PC-9 (cell line): ENCODE results near the gene GLOD4. TPM values are rescaled to one million over a fixed set of nuclear protein-coding genes. Genes with fewer than 3 reads are reported as not detected.
"Not testable (repeated sequence)": the region's sequence is repeated elsewhere in the genome, so short reads cannot be mapped to it uniquely, and the experiment has no call there.

Experiments
- BruUV-seq: library from RNA; stranded (reverse); fragments of 400-500 nt; replicated peaks from 2 replicates; lab custom pipeline; 2021; lab: Mats Ljungman, UMichigan
- CTCF ChIA-PET: fragments of 300-600 bp; sonication (Branson Sonifier 250); formaldehyde crosslinking; loops from one replicate; lab custom pipeline; 2022; ENCODE audit warnings: antibody characterized with exemption; lab: Charles Lee
- POLR2A ChIA-PET: fragments of 300-600 bp; sonication (Branson Sonifier 250); formaldehyde crosslinking; loops from one replicate; lab custom pipeline; 2022; ENCODE audit warnings: antibody characterized with exemption; ENCODE audit not compliant: unreplicated experiment; lab: Charles Lee
- DNase-seq, 2 experiments: peaks; one replicate each; pipeline versions ENCODE4 v3.0.0 to v3.0.0-alpha.2; 2015 to 2022; ENCODE audit warnings: mixed read lengths in 1 of 2
- H2AFZ ChIP-seq: fragments of 200-600 bp; sonication (generic); 2 replicates; pipeline ENCODE4 v1.8.1; 2017; ENCODE audit warnings: antibody characterized with exemption
- H3F3A ChIP-seq: fragments of 200-600 bp; sonication (generic); 2 replicates; pipeline ENCODE4 v1.8.1; 2017; ENCODE audit warnings: antibody characterized with exemption, mild to moderate bottlenecking, low read depth; ENCODE audit not compliant: insufficient read depth
- H3K27ac ChIP-seq: fragments of 200-600 bp; sonication (generic); 2 replicates; pipeline ENCODE4 v1.6.1; 2016; ENCODE audit warnings: mixed run types
- H3K27me3 ChIP-seq: fragments of 200-600 bp; sonication (generic); 2 replicates; pipeline ENCODE4 v1.6.1; 2016; ENCODE audit warnings: low read depth, mixed run types; ENCODE audit not compliant: insufficient read depth
- H3K36me3 ChIP-seq: fragments of 200-600 bp; sonication (generic); 2 replicates; pipeline ENCODE4 v1.6.1; 2016; ENCODE audit warnings: low read depth, mixed run types
- H3K4me1 ChIP-seq: fragments of 200-600 bp; sonication (generic); replicated peaks from 2 replicates; pipeline ENCODE4 v1.6.1; 2016; ENCODE audit warnings: mixed run types; ENCODE audit not compliant: insufficient read depth
- H3K4me2 ChIP-seq: fragments of 200-600 bp; sonication (generic); 2 replicates; pipeline ENCODE4 v1.6.1; 2017; ENCODE audit warnings: mixed run types
- H3K4me3 ChIP-seq: fragments of 200-600 bp; sonication (generic); 2 replicates; pipeline ENCODE4 v1.6.1; 2016; ENCODE audit warnings: mixed run types
- H3K79me2 ChIP-seq: fragments of 200-600 bp; sonication (generic); 2 replicates; pipeline ENCODE4 v1.6.1; 2017; ENCODE audit warnings: low read depth, mixed run types
- H3K9me2 ChIP-seq: fragments of 200-600 bp; sonication (generic); 2 replicates; pipeline ENCODE4 v1.8.1; 2017; ENCODE audit warnings: mild to moderate bottlenecking; ENCODE audit not compliant: insufficient read depth
- H3K9me3 ChIP-seq: fragments of 200-600 bp; sonication (generic); 2 replicates; pipeline ENCODE4 v1.8.1; 2016; ENCODE audit warnings: low read depth; ENCODE audit not compliant: insufficient read depth
- H4K20me1 ChIP-seq: fragments of 200-600 bp; sonication (generic); 2 replicates; pipeline ENCODE4 v1.8.1; 2017; ENCODE audit not compliant: insufficient read depth
- CTCF ChIP-seq: fragments of 200-600 bp; sonication (generic); conservative IDR thresholded peaks from 2 replicates; pipeline ENCODE4 v1.6.1; 2017; ENCODE audit warnings: mixed run types, antibody characterized with exemption, mild to moderate bottlenecking, moderate library complexity
- EZH2 ChIP-seq: fragments of 200-600 bp; sonication (generic); IDR thresholded peaks from 2 replicates; pipeline ENCODE4 v1.8.0; 2017; ENCODE audit warnings: antibody characterized with exemption, low read depth
- intact Hi-C: fragments of 100-400 bp; cut with micrococcal nuclease; formaldehyde crosslinking; loops from one replicate; pipeline ENCODE4 v1.10.0; 2022; ENCODE audit not compliant: unreplicated experiment
- total RNA-seq: library from RNA; stranded (reverse); gene quantifications from 2 replicates; pipeline ENCODE4 v1.2.3, GENCODE V29; 2021

Gene GLOD4
- total RNA-seq, 1 experiment from 2014 or later = 110 TPM

GRCh38 chr17:760371-760770 is 21.7 kb downstream of the GLOD4 start:
- intact Hi-C loops = no loop called here
- BruUV-seq = no TSS peak
- Histone ChIP-seq H3K9me3 (no peaks in the 10 kb centered on the region), H3K27me3 (no peaks in the 10 kb centered on the region), H3K9me2 (no peaks in the 10 kb centered on the region), H3K4me3 (no peak overlapping the region), H4K20me1 (no peaks in the 10 kb centered on the region), H3K36me3 (0 out of 2 replicates have a peak, but pooled peaks cover 25% of the 10 kb centered on the region), H3K79me2 (no peaks in the 10 kb centered on the region), H3K4me1 (no peaks in the 10 kb centered on the region), H3F3A (peaks cover 18% of the 10 kb centered on the region; the same call in 1 of the 2 replicates), H2AFZ (no peak overlapping the region), H3K4me2 (no peak overlapping the region), H3K27ac (no peak overlapping the region)
- ChIA-PET POLR2A (no interaction called here), CTCF (no interaction called here)
- TF ChIP-seq CTCF = no peak
- no peak for TF ChIP-seq EZH2
- no peak for DNase-seq

GRCh38 chr17:759964-760363 is 22.1 kb downstream of the GLOD4 start:
- Histone ChIP-seq H3K4me1 (no peaks in the 10 kb centered on the region), H3K79me2 (no peaks in the 10 kb centered on the region), H4K20me1 (no peaks in the 10 kb centered on the region), H3K4me2 (no peak overlapping the region), H3K36me3 (0 out of 2 replicates have a peak, but pooled peaks cover 25% of the 10 kb centered on the region), H3K9me2 (no peaks in the 10 kb centered on the region), H3K27me3 (no peaks in the 10 kb centered on the region), H3K27ac (no peak overlapping the region), H3K9me3 (no peaks in the 10 kb centered on the region), H3F3A (peaks cover 18% of the 10 kb centered on the region; the same call in 1 of the 2 replicates), H3K4me3 (no peak overlapping the region), H2AFZ (no peak overlapping the region)
- TF ChIP-seq EZH2 (no peak), CTCF (no peak)
- intact Hi-C loops = no loop called here
- CTCF ChIA-PET = no interaction called here
- POLR2A ChIA-PET = no interaction called here
- DNase-seq = no peak
- no TSS peak for BruUV-seq

- H3K27ac ChIP-seq, CTCF ChIA-PET, H3K4me2 ChIP-seq, H2AFZ ChIP-seq, H3K9me3 ChIP-seq, H3K27me3 ChIP-seq, H3K4me3 ChIP-seq, H4K20me1 ChIP-seq, intact Hi-C loops, H3K4me1 ChIP-seq, BruUV-seq, DNase-seq, H3K79me2 ChIP-seq, H3K9me2 ChIP-seq: not testable (repeated sequence)
- POLR2A ChIA-PET = interaction anchor here (0.5 kb wide), 1 partner anchor 448 kb away, joined by 4 read pairs; no protein-coding TSS in a partner anchor
- peaks cover 30% of the 10 kb centered on the region for H3F3A ChIP-seq
- H3K36me3 ChIP-seq = 0 out of 2 replicates have a peak, but pooled peaks cover 16% of the 10 kb centered on the region
Observed at GRCh38 chr17:756010-756567, 26.0 kb downstream of the GLOD4 start.

GRCh38 chr17:755319-755961 is 26.6 kb downstream of the GLOD4 start:
- intact Hi-C loops, H3K27ac ChIP-seq, H3K4me3 ChIP-seq, H4K20me1 ChIP-seq, H3K4me2 ChIP-seq, CTCF ChIA-PET, BruUV-seq, DNase-seq, H3K9me2 ChIP-seq, H3K27me3 ChIP-seq, H3K9me3 ChIP-seq, H2AFZ ChIP-seq: not testable (repeated sequence)
- 0 out of 2 replicates have a peak, but pooled peaks cover 14% of the 10 kb centered on the region for H3K36me3 ChIP-seq
- POLR2A ChIA-PET = interaction anchor here (0.7 kb wide), 1 partner anchor 22 kb away, joined by 11 read pairs; no protein-coding TSS in a partner anchor
- H3K4me1 ChIP-seq = peaks cover 10% of the 10 kb centered on the region
- H3F3A ChIP-seq = peaks cover 27% of the 10 kb centered on the region
- H3K79me2 ChIP-seq = peaks cover 16% of the 10 kb centered on the region
